MM.1S (cell line): ENCODE results near the gene RABGGTB.
"Not testable (repeated sequence)": the region's sequence is repeated elsewhere in the genome, so short reads cannot be mapped to it uniquely, and the experiment has no call there.

Source experiments
- DNase-seq: peaks from one replicate; pipeline ENCODE4 v3.0.0-alpha.2; 2015
- H2AFZ ChIP-seq: fragments of 300-600 bp; sonication (generic); 2 replicates; pipeline ENCODE4 v1.6.0; 2016; ENCODE audit warnings: antibody characterized with exemption, low read length
- H3F3A ChIP-seq: fragments of 300-600 bp; sonication (generic); 2 replicates; pipeline ENCODE4 v1.6.1; 2016; ENCODE audit warnings: mild to moderate bottlenecking, antibody characterized with exemption, low read length, moderate library complexity, mixed read lengths; ENCODE audit not compliant: insufficient read depth
- H3K27ac ChIP-seq: fragments of 300-600 bp; sonication (generic); 2 replicates; pipeline ENCODE4 v1.5.1; 2016; ENCODE audit warnings: mild to moderate bottlenecking, low read length
- H3K27me3 ChIP-seq: fragments of 300-600 bp; sonication (generic); replicated peaks from 2 replicates; pipeline ENCODE4 v1.6.0; 2016; ENCODE audit warnings: low read length; ENCODE audit not compliant: insufficient read depth
- H3K36me3 ChIP-seq: fragments of 300-600 bp; sonication (generic); replicated peaks from 2 replicates; pipeline ENCODE4 v1.6.1; 2016; ENCODE audit warnings: mild to moderate bottlenecking, low read length, mixed read lengths; ENCODE audit not compliant: insufficient read depth
- H3K4me1 ChIP-seq: fragments of 300-600 bp; sonication (generic); 2 replicates; pipeline ENCODE4 v1.6.1; 2016; ENCODE audit warnings: low read length, mixed read lengths
- H3K4me2 ChIP-seq: fragments of 300-600 bp; sonication (generic); 2 replicates; pipeline ENCODE4 v1.6.0; 2016; ENCODE audit warnings: low read depth, low read length
- H3K4me3 ChIP-seq: fragments of 300-600 bp; sonication (generic); 2 replicates; pipeline ENCODE4 v1.5.1; 2016; ENCODE audit warnings: low read length, mixed read lengths
- H3K79me2 ChIP-seq: fragments of 300-600 bp; sonication (generic); 2 replicates; pipeline ENCODE4 v1.6.1; 2016; ENCODE audit warnings: mixed run types, low read length, mixed read lengths
- H3K9ac ChIP-seq: fragments of 300-600 bp; sonication (generic); 2 replicates; pipeline ENCODE4 v1.6.1; 2016; ENCODE audit warnings: low read length, mixed read lengths
- H3K9me2 ChIP-seq: fragments of 300-600 bp; sonication (generic); replicated peaks from 2 replicates; pipeline ENCODE4 v1.6.1; 2016; ENCODE audit warnings: mild to moderate bottlenecking, low read length, mixed read lengths; ENCODE audit not compliant: insufficient read depth
- H3K9me3 ChIP-seq: fragments of 300-600 bp; sonication (generic); replicated peaks from 2 replicates; pipeline ENCODE4 v1.6.1; 2016; ENCODE audit warnings: mild to moderate bottlenecking, low read length, mixed read lengths; ENCODE audit not compliant: insufficient read depth
- H4K20me1 ChIP-seq: fragments of 300-600 bp; sonication (generic); 2 replicates; pipeline ENCODE4 v1.6.1; 2016; ENCODE audit warnings: mild to moderate bottlenecking, low read length, moderate library complexity, mixed read lengths; ENCODE audit not compliant: insufficient read depth
- EZH2 ChIP-seq: fragments of 300-600 bp; sonication (generic); optimal IDR thresholded peaks from 2 replicates; pipeline ENCODE3; 2017; ENCODE audit warnings: low read depth, mild to moderate bottlenecking, antibody characterized with exemption, low read length, mixed read lengths
- EZH2phosphoT487 ChIP-seq: fragments of 300-600 bp; sonication (generic); IDR thresholded peaks from 2 replicates; pipeline ENCODE4 v1.6.1; 2018; ENCODE audit warnings: antibody characterized with exemption, low read length
- TF ChIP-seq, protein P1 (sequence below): fragments of 300-600 bp; sonication (generic); IDR thresholded peaks from 2 replicates; pipeline ENCODE4 v1.5.1; 2016; ENCODE audit warnings: antibody characterized with exemption, low read length, mixed read lengths

The RABGGTB gene

DNA sequence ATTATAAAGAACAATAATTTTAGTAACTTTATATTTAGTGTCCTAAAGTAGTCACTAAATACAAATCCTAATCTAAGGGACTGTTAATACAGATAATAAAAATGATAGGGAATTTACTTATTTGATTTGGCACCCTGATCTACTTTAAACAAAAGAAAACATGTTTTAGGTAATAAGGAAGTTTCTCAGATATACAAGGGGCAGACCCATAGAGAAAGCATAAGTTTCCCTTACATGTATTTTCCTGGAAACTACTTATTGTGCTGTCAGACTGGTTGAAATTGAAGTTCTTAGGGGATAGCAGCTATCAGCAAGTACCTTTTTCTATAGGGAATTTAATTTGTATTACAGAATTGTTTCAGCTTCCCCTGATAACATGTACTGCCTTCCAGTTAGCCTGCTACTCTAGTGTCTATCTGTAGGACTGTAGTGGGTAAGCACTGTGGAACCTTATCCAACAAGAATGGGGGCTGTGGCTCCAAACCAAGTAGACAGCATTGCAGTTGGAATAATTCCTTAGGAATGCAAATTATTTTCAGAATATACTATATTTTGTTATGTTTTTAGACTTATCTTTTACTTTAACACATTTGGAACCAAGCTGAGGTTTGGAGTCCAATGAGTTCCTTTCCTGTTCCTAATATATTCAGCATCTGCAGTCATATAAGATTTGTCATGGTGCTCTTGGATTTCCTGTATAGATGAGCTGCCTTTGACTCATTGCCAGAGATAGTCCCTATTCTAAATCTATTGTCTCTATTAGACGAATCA, 25.3 kb downstream of the RABGGTB start:
- Histone ChIP-seq H3K27ac (no peak overlapping the region), H3F3A (no peaks in the 10 kb centered on the region), H3K9me3 (no peaks in the 10 kb centered on the region), H3K4me1 (no peaks in the 10 kb centered on the region), H3K9ac (no peak overlapping the region), H3K36me3 (no peaks in the 10 kb centered on the region), H3K4me2 (no peak overlapping the region), H3K27me3 (no peaks in the 10 kb centered on the region), H3K4me3 (no peak overlapping the region), H3K79me2 (no peaks in the 10 kb centered on the region), H3K9me2 (no peaks in the 10 kb centered on the region), H4K20me1 (no peaks in the 10 kb centered on the region), H2AFZ (no peak overlapping the region)
- TF ChIP-seq, protein P1, sequence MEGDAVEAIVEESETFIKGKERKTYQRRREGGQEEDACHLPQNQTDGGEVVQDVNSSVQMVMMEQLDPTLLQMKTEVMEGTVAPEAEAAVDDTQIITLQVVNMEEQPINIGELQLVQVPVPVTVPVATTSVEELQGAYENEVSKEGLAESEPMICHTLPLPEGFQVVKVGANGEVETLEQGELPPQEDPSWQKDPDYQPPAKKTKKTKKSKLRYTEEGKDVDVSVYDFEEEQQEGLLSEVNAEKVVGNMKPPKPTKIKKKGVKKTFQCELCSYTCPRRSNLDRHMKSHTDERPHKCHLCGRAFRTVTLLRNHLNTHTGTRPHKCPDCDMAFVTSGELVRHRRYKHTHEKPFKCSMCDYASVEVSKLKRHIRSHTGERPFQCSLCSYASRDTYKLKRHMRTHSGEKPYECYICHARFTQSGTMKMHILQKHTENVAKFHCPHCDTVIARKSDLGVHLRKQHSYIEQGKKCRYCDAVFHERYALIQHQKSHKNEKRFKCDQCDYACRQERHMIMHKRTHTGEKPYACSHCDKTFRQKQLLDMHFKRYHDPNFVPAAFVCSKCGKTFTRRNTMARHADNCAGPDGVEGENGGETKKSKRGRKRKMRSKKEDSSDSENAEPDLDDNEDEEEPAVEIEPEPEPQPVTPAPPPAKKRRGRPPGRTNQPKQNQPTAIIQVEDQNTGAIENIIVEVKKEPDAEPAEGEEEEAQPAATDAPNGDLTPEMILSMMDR: no peak
- TF ChIP-seq EZH2phosphoT487: no peak
- TF ChIP-seq EZH2: no peak
- no peak for DNase-seq

DNA sequence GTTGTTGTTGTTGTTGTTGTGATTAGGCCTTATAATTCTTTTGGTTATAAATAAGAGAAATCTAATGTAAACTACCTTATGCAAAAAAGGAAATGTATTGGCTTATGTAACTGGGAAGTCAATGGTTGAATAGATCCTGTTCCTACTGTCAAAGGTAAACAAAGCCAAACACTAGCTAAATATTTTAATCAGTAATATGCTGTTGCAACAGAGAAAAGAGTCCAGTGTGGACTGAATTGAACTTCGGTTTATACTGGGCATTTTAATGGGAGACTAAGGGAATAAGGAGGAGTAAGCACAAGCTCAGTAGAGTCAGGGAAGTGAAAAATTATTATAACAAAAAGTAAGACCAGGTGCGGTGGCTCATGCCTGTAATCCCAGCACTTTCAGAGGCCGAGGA, 26.0 kb downstream of the RABGGTB start:
- Histone ChIP-seq H3K79me2 (no peaks in the 10 kb centered on the region), H3K9me3 (no peaks in the 10 kb centered on the region), H3K4me3 (no peak overlapping the region), H2AFZ (no peak overlapping the region), H4K20me1 (no peaks in the 10 kb centered on the region), H3K9ac (no peak overlapping the region), H3K36me3 (no peaks in the 10 kb centered on the region), H3K9me2 (no peaks in the 10 kb centered on the region), H3K4me2 (no peak overlapping the region), H3K27ac (no peak overlapping the region), H3K4me1 (no peaks in the 10 kb centered on the region), H3F3A (no peaks in the 10 kb centered on the region), H3K27me3 (no peaks in the 10 kb centered on the region)
- no peak for DNase-seq
- TF ChIP-seq EZH2phosphoT487 (no peak), EZH2 (no peak)
- TF ChIP-seq, protein P1: no peak

DNA sequence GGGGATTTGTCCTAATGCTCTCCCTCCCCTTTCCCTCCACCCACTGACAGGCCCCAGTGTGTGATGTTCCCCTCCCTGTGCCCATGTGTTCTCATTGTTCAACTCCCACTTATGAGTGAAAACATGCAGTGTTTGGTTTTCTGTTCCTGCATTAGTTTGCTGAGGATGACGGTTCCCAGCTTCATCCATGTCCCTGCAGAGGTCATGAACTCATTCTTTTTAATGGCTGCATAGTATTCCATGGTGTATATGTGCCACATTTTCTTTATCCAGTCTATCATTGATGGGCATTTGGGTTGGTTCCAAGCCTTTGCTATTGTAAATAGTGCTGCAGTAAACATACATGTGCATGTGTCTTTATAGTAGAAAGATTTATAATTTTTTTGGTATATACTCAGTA, 37.5 kb downstream of the RABGGTB start:
- H3K79me2 ChIP-seq, H3K4me2 ChIP-seq, H3F3A ChIP-seq, H2AFZ ChIP-seq, H3K4me1 ChIP-seq, H3K9ac ChIP-seq, H3K27ac ChIP-seq, H3K9me3 ChIP-seq, H3K9me2 ChIP-seq, H4K20me1 ChIP-seq, H3K27me3 ChIP-seq, H3K36me3 ChIP-seq, DNase-seq, H3K4me3 ChIP-seq: not testable (repeated sequence)

DNA sequence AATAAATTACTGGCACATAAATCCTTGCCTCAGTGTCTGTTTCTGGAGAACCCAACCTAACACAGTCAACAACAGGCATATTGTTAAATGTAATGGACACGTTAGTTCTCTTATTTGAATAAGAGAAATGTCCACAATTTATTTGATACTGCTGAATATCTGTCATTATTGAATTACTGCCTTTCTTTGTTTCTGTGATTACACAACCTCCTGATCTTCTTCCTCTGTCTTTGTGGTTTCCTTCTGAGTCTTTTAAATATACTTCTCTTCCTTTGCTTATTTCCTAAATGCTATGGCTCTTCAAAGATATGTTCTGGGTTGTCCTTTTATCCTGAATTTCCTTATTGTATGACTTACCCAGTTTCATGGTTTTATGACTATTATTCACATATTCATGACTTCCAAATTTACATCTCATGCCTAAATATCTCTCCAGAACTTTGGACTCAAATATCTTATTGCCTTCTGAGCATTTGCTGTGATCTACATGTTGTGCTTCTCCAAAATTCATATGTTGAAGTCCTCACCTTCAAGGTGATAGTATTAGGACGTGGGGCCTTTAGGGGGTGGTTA, 50.6 kb downstream of the RABGGTB start:
- H3K79me2 ChIP-seq: no peaks in the 10 kb centered on the region

More for the DNA sequence above, 50.6 kb downstream of the RABGGTB start:
- H3K36me3 ChIP-seq: no peaks in the 10 kb centered on the region
- H3K4me2 ChIP-seq: no peak overlapping the region
- H3K27ac ChIP-seq: no peak overlapping the region
- H3K9ac ChIP-seq: no peak overlapping the region
- no peaks in the 10 kb centered on the region for H3K9me3 ChIP-seq
- no peak overlapping the region for H2AFZ ChIP-seq
- no peaks in the 10 kb centered on the region for H3K27me3 ChIP-seq
- no peaks in the 10 kb centered on the region for H3K4me1 ChIP-seq
- H3K9me2 ChIP-seq: no peaks in the 10 kb centered on the region
- H4K20me1 ChIP-seq: no peaks in the 10 kb centered on the region
- no peak for TF ChIP-seq EZH2
- no peaks in the 10 kb centered on the region for H3F3A ChIP-seq
- H3K4me3 ChIP-seq: no peak overlapping the region
- DNase-seq: no peak
